Measurements from ENCODE around the gene NEUROD1.

The NEUROD1 gene

DNA sequence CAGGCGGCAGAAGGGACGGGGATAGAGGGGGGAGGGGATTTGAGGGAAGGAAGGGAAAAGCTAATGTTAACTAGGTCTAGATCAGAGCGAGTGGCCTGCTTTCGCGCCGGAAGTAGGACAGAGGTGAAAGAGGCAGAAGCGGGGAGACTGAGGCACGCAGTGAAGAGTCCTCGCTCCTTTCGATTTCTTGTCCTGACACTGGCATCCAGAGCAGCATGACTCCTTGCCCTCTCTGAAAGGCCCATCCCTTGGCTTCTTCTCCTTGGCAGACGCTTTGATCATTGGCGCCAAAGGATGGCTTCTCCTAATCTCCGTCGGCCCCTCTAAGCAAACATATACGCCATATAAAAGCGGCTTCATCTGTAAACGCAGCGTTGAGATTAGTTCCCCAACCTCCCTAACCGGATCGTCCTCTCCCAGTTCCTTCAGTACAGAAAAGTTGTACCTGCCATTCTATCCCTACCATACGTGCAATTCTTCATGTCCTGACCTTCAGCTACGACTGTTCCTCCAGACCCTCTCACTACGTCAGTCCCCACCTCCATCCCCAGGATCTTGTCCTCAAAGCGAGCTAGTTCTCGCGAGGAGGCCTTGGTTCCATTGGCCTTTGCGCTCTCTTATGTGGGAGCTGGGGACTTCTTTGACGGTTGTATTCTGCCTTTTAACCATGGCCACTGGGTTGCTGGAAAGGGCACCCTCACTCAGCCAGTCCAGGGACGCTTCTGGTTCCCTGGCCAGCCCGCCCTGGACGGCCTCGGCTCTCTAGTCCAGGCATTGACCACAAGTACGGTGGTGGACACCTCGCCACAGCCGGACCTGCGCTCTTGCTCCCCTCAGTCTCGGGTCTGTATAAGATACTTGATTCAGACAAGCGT lies 857 bp upstream of the NEUROD1 start:
- in situ Hi-C loops (cut with MboI; ENCODE audit: low sequenced_read_pairs), result no loop called here

DNA sequence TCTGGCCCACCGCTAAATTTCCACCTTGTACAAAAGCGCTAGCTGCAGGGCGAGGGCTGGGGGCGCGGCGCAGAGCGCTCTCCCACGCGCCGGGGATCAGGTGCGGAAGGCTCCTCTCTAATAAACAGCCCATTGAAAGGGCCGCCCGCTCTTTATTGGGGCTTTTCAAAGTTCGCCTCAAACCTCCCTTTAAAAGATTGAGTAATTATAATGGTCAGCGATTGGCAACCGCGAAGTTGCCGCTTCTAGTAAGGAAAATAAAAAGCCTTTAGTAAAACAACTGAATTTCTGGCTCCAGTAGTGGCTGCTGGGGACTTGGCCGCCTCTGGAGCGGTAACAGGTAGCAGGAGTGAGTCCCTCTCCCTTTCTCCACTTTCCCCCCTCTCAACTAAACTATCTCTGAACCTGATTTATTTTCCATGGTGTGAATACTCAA lies 755 bp downstream of the NEUROD1 start:
- in situ Hi-C loops (cut with MboI; ENCODE audit: low sequenced_read_pairs), result no loop called here

DNA sequence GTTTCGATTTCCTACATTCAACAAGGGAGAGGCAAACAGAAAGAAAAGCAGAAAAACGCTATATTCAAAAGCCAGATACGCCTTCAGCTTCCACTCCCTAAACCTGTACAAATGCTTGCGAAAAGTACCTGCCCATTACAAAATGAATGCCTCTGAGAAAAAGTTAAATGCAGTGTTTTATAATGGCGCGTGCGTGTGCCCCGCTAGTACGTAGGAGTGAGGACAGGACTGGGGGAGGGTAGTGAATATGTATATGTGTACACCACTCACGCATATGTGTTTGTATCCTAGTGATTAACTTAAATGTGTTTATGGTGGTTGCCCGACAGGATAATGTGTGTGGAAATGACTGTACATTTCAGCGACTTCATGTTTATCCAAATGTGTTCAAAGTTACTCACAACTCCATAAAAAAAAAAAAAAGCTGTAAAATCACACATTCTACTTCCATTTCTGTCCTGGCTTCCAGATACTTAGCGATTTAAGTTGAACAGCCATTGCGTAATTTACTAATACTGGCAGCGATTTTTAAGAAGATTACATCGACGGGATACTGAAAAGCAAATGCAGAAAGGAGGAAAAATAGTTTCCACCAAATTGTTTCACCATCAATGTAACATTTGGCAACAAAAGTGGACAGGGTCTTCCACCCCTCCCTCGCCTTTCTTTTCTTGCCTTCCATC lies 1.3 kb downstream of the NEUROD1 start:
- in situ Hi-C loops (cut with MboI; ENCODE audit: low sequenced_read_pairs), result no loop called here

DNA sequence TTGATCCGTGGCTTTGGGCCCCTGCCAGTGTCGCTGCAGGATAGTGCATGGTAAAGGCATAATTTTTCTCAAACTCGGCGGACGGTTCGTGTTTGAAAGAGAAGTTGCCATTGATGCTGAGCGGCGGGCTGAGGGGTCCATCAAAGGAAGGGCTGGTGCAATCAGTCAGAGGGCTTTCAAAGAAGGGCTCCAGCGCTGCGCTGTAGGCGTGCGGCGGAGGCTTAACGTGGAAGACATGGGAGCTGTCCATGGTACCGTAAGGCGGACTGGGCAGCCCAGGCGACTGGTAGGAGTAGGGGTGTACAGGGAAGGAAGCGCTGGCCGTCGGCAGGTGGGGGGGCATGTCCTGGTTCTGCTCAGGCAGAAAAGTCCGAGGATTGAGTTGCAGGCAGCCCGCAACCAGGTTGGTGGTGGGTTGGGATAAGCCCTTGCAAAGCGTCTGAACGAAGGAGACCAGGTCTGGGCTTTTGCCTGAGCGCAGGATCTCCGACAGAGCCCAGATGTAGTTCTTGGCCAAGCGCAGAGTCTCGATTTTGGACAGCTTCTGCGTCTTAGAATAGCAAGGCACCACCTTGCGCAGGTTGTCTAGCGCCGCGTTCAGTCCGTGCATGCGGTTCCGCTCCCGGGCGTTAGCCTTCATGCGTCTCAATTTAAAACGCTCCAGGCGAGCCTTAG lies 2.3 kb downstream of the NEUROD1 start:
- in situ Hi-C loops (cut with MboI; ENCODE audit: low sequenced_read_pairs), result no loop called here

DNA sequence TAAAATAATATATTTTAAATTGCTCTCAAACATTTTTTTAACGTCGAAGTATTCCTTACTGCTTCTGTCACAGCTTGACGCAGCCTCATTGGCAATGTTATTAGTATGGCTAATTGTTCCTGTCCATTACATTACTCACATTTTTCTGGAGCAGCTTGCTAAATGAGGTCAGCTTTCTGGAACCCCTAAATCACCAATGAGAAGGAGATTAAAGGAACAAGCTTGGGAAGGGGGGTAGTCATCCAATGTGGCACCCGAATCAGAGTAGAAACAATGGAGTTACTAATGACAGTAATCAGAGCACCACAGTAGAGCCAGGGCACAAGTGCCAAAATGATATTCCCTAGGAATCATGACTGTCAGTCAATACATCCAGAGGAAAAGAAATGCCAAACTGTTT lies 5.1 kb downstream of the NEUROD1 start:
- in situ Hi-C loops (cut with MboI; ENCODE audit: low sequenced_read_pairs), result no loop called here

DNA sequence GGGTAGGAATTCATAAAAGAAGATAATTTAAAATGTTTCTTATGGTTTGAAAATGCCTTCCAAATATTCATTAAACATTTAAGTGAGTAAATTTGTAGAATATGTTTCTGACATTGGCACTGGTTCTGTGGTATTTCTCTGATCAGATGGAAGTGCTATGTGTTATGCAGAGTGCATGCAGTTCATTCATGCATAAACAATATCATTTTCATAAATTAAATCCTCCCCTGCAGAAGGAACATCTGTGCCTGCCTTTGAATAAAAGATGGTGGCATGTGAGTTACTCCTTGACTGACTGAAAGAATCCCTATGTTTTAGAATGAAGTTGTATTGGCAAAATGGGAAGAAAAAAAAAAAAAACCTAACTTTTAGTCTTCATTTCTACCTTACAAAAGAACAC lies 5.9 kb downstream of the NEUROD1 start:
- in situ Hi-C loops (cut with MboI; ENCODE audit: low sequenced_read_pairs), result no loop called here

DNA sequence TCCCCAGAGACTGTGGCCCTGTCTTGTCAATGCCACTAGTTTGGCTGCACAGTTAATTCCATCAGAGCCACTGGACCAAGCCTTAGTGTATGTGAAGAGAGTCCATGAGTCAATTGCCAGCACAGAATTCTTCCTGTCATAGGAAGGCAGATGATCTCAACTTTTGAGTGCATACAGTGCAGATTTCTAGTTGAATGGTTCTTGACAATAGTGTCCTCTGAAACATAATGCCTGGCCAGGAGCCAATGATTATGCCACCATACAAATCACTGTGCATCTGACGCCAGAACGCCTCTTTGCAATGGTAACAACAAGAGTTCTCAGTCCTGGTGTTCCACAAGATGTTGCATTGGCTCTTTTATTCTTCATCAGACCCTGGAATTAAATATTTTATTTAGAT lies 7.1 kb downstream of the NEUROD1 start:
- in situ Hi-C loops (cut with MboI; ENCODE audit: low sequenced_read_pairs), result no loop called here

DNA sequence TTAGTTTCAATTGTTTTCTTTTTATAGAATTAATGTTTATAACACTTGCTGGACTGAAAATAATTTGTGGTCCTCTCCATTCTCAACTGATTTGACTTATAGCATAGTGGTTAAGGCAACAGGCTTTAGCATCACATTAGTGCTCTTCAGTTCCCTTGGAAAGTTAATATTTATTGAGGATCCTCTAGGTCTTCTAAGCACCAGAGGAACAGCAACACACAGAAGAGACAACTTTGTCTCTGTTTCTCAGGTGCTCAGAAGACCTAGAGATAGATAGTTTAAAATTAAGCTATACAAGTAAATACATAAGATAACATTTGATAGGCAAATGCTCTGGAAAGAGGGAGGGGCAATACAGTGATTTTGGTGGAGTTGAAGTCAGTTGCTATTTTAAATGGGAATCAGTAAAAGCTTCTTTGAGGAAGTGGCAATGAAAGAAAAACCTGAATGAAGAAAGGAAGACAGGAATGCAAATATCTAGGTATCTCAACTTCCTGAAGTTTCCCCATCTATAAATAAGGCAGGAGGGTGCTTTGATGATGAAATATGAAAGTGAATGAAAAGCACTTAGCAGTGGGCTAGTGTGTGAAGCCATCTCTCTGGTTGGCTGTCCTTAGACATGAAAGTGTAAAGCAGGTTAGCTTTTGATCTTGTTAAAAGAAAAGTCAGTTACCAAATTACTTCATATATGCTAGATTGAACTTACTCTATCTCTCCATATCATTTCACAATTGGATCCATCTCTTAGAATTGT lies 7.9 kb downstream of the NEUROD1 start:
- in situ Hi-C loops (cut with MboI; ENCODE audit: low sequenced_read_pairs), result no loop called here

DNA sequence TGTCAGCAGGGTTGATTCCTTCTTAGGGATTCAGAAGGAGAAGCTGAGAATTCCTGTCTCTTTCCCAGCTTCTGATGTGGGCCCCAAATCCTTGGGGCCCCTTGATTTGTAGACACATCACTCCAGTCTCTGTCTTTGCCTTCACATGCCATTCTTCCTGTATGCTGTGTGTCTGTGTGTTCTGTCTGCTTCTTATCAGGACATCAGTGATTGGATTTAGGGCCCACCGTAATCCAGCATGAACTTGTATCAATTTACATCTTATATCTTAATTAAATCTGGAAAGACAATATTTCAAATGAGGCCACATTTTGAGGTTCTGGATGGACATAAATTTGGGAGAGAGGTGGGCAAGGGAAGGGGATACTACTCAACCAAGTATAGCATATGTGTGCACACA lies 9.7 kb downstream of the NEUROD1 start:
- in situ Hi-C loops (cut with MboI; ENCODE audit: low sequenced_read_pairs), result no loop called here

DNA sequence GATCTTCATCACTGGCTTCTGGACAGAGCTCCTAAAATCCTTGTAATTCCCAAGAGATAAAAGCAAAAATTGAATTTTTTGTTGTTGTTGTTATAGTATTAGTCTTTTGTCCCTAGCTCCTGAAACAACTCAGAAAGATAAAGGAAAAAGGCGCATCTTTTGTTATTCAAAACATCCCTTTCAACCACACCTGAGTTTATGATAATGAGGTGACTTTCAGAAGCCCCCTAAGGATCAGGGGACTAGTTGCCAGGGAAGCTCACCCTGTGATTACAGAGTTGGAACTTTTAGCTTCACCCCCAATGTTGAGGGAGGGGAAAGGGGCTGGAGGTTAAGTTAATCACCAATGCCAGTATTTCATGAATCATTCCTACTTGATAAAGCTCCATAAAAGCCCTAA lies 13.1 kb downstream of the NEUROD1 start:
- in situ Hi-C loops (cut with MboI; ENCODE audit: low sequenced_read_pairs), result no loop called here

DNA sequence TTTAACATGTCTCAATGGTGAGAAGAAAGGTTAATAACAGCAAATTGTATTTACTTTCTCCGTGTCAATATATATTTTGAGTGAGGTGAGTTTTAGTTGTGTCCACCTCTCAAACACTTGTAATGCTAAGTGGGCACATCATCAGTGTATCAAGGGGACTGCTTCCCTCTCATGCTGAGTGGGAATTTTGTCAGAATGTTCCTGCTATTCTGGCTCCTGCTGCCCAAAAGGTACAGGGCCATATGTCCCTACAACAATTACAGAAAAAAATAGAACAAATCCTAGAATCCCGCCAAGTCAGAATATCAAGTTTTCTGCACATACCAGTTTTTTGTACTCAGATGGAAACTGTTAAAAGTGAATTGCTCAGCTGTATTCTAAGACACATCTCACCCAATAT lies 18.0 kb downstream of the NEUROD1 start:
- in situ Hi-C loops (cut with MboI; ENCODE audit: low sequenced_read_pairs), result no loop called here

DNA sequence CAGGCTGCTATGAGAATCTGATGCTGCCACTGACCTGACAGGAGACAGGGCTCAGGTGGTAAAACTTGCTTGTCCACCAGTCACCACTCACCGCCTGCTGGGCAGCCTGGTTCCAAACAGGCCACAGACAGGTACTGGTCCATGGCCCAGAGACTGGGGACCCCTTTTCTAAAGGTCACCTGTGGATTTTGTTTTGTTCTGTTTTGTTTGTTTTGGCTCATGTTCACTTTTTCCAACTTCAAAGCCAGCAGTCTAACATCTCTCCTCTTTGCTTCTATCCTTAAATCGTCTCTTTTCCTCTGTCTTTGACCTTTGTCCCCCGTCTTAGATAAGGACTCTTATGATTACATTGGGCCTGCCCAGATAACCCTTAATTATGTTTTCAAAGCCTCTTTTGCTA lies 20.1 kb downstream of the NEUROD1 start:
- in situ Hi-C loops (cut with MboI; ENCODE audit: low sequenced_read_pairs), result no loop called here

DNA sequence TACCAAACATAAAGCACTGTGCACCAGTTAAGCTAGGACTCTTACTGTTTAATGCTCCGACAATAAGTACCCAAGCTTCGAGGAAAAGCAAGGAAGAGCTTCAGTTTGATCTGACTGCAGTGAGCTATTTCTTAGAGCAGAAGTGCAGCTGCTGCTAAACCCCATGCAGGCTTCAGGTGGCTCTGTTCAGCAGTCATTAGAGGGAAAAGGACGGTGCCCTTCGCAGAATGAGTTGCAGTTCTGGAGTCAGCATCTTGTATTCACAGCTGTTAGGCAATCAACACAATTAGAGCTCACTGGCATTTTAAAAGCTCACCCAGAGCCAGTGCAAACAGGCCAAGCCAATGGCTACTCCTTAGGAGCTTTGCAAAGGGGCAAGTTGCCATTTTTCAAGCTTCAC lies 21.9 kb downstream of the NEUROD1 start:
- in situ Hi-C loops (cut with MboI; ENCODE audit: low sequenced_read_pairs), result no loop called here

DNA sequence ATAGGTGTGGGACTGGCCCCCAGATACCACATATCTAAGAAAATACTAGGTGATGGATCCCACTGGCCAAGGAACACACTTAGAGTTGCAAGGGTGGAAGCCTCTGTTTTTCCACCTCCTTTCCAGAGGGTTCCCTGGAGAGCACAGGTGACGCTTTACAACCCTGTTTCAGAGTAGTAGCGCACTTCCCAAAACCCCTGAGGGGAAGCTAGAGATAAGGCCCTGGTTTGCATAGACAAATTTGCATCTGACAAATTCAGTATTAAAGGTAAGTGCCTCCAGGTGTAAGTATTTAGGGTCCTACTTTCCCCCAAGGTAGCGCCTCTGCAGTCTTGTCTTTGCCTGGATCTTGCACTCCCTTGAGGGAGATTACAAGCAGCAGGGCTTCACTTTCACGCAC lies 22.9 kb downstream of the NEUROD1 start:
- in situ Hi-C loops (cut with MboI; ENCODE audit: low sequenced_read_pairs), result no loop called here

DNA sequence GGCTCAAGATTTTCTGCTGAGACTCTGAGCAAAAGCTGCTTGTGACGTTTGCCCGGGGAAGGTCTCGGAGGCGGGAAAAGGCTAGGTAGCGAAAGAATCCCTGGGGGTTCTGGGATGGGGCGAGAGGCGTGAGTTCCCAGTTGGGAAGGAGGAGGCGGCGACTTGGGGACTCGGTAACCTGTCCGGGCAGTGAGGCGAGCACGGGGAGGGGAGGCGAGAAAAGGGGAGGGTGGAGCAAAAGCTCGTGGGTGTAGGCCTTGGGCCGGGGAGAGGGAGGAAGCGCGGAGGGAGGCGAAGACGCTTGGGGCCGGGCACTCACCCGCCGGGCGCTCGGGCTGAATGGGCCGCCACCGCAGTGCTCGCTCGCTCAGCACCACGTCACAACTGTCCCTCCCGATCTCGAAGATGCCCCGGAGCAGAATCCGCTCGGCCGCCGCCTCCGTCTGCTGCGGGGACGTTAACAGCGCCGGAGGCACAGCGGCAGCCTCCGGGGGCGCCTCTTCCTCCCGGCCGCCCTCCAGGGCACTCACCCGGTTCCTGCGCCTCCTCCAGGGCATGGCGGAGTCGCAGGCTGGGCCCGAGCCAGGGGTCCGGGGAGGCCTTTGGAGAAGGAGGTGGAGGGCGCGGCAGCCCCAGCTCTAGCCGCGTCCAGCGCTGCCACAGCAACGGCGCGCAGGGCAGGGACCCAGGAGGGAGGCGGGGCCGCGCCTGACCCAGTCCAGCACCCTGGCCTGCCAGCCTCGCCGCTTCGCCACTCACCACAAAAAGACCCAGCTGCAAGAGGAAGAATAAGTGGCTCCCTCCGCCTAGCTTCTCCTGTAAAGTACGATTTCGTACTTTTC lies 23.6 kb downstream of the NEUROD1 start, which contains the start of gene CERKL:
CERKL (minus strand) TSS at position 656 of the 842 bp plus-strand sequence; CDS start at position 557, 99 bp downstream.
- in situ Hi-C loops (cut with MboI; ENCODE audit: low sequenced_read_pairs), result no loop called here

DNA sequence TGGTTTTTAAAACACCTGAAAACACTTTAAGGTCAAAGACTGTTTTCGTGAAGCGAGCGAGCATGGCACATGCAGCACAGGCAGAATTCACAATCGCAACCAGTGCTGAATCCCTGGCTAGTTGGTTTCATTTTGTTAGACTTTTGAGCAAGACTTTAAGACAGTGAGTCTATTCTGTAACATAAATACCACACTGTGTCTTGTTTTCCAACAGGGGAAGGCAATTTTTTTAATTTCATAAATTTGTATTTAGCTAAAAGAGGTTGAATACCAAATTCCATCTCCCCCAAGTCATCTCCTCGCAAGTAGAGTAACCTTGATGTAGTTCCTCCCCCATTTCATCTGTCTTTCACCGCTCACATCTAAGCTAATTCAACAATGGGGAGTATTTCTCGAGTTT lies 24.8 kb downstream of the NEUROD1 start:
- in situ Hi-C loops (cut with MboI; ENCODE audit: low sequenced_read_pairs), result no loop called here

DNA sequence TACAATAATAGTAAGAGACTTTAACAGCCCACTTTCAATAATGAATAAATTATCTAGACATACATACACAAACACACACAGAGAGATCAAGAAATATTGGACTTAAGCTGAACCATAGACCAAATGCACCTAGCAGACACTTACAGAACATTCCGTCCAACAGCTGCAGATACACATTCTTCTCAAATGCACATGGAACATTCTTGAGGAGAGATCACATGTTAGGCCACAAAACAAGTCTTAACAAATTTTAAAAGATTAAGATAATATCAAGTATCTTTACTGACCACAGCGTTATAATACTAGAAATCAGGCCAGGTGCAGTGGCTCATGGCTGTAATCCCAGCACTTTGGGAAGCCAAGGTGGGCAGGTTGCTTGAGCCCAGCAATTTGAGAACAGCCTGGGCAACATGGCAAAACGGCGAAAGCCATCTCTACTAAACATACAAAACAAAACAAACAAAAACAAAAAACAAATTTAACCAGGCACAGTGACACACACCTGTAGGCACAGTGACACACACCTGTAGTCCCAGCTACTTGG lies 30.8 kb downstream of the NEUROD1 start:
- in situ Hi-C loops (cut with MboI; ENCODE audit: low sequenced_read_pairs), result no loop called here

DNA sequence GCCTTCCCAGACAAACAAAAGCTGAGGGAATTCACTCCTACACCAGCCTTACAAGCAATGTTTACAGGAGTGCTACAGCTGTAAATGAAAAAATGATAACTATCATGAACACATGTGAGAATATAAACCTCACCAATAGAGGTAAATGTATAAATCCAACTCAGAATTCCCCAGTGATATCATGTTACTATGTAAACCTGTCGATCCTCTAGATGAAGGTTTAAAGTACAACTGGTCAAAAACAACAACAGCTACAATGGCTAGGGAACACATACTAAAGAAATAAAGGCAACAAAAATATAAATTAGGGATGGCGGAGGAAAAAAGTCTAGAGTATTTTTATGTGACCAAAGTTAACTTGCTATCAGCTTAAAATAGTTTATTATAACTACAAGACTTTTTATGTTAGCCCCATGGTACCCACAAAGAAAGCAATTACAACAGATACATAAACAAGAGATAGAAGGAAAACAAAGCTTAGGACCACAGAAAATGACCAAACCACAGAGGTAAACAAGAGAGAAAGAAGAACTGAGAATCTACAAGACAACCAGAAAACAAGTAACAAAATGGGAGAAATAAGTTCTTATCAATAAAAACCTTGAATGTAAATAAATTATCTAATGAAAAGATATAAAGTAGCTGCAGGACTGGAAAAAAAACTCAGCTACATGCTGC lies 31.7 kb downstream of the NEUROD1 start:
- in situ Hi-C loops (cut with MboI; ENCODE audit: low sequenced_read_pairs), result no loop called here

DNA sequence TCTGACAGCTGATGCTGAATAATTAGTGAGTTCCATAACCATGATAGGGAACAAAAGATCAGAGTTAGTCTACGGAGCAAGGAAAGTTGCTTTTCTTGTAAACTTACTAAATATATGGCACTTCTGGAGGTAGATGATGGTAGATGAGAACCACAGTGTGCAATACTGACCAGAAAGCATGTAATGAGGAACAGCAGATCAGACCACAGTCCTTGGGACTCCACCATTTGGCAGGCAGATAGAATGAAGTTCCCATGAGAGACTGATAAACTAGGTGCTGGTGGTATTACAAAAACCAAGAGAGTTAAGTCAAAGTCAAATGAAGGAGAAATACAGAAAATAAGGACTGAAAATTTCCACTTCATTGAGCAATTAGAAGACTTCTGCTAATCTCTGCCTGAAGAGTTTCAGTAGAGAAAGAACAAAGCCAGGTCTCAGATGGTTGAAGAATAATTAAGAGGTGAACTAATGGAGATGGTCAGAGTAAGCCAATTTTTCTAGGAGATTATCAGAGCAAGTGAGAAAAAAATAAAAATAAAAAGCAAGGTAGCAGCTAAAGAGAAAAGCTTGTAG lies 33.8 kb downstream of the NEUROD1 start:
- in situ Hi-C loops (cut with MboI; ENCODE audit: low sequenced_read_pairs), result no loop called here
